HG02798 (cell line): ENCODE results near the gene UBE2E2.

Experiments used
- ATAC-seq: cut with Tn5 transposase; IDR thresholded peaks from one replicate; pipeline ENCODE4 v1.9.1; 2021; ENCODE audit warnings: mild to moderate bottlenecking; ENCODE audit not compliant: unreplicated experiment, poor library complexity

UBE2E2 gene

GRCh38 chr3:23192816-23193215, 10.3 kb upstream of the UBE2E2 start:
- ATAC-seq = no peak

GRCh38 chr3:23193831-23194230, 9.3 kb upstream of the UBE2E2 start:
- ATAC-seq = no peak

- no peak for ATAC-seq
Measured at GRCh38 chr3:23198801-23199200, 4.3 kb upstream of the UBE2E2 start.

GRCh38 chr3:23199649-23200048, 3.5 kb upstream of the UBE2E2 start:
- ATAC-seq = no peak

GRCh38 chr3:23201154-23201838, 1.8 kb upstream of the UBE2E2 start:
- ATAC-seq = no peak

GRCh38 chr3:23202203-23202920, 765 bp upstream of the UBE2E2 start:
- no peak for ATAC-seq

- peak; percentile 18 for ATAC-seq
Measured at GRCh38 chr3:23203708-23204330, 692 bp downstream of the UBE2E2 start.

GRCh38 chr3:23206366-23206765, 3.2 kb downstream of the UBE2E2 start:
- ATAC-seq = no peak

- no peak for ATAC-seq
Measured at GRCh38 chr3:23209103-23209502, 6.0 kb downstream of the UBE2E2 start.

- ATAC-seq = no peak
Measured at GRCh38 chr3:23209747-23210487, 6.8 kb downstream of the UBE2E2 start.

- no peak for ATAC-seq
Measured at GRCh38 chr3:23213813-23214212, 10.7 kb downstream of the UBE2E2 start.

GRCh38 chr3:23217872-23218554, 14.9 kb downstream of the UBE2E2 start:
- no peak for ATAC-seq

GRCh38 chr3:23219117-23219516, 16.0 kb downstream of the UBE2E2 start:
- peak; percentile 43 for ATAC-seq

- peak; percentile 48 for ATAC-seq
Measured at GRCh38 chr3:23219552-23219951, 16.4 kb downstream of the UBE2E2 start.

- no peak for ATAC-seq
Measured at GRCh38 chr3:23221136-23221535, 18.0 kb downstream of the UBE2E2 start.

GRCh38 chr3:23232016-23232415, 28.9 kb downstream of the UBE2E2 start:
- no peak for ATAC-seq

- no peak for ATAC-seq
Measured at GRCh38 chr3:23232854-23233253, 29.7 kb downstream of the UBE2E2 start.

GRCh38 chr3:23235264-23235663, 32.1 kb downstream of the UBE2E2 start:
- no peak for ATAC-seq

- ATAC-seq = no peak
Measured at GRCh38 chr3:23236890-23237289, 33.8 kb downstream of the UBE2E2 start.

GRCh38 chr3:23238156-23238555, 35.0 kb downstream of the UBE2E2 start:
- ATAC-seq = no peak
